Left colon (tissue), 2 donors: ENCODE results near the gene VSIG10L. TPM values are rescaled to one million over a fixed set of nuclear protein-coding genes. Genes with fewer than 3 reads are reported as not detected.
A peak's percentile ranks its signal among the peaks of the same experiment; 100 is the strongest.

Source experiments
- ATAC-seq: fragments of 200-7000 bp; cut with Tn5 transposase; one replicate; pipeline ENCODE4 v1.9.1; 2020; ENCODE audit warnings: mild to moderate bottlenecking, moderate library complexity
- DNase-seq, 2 donors: peaks; one replicate each; pipeline ENCODE4 v3.0.0-alpha.2; 2020
- intact Hi-C, 2 donors: fragments of 100-400 bp; cut with DNase I in 1 of 2; cut with micrococcal nuclease in 1 of 2; formaldehyde crosslinking; loops; one replicate each; pipeline versions ENCODE4 v1.11.2 to v1.14.0; 2022; cut with DNase I, micrococcal nuclease
- total RNA-seq, 2 donors: library from RNA; stranded (reverse); fragmentation: NEBNext Ultra II Directional; extraction: Animal tissue kit (Norgen Biotek cat#: 25700); gene quantifications; one replicate each; pipeline ENCODE4 v1.2.1, GENCODE V29; 2021
- donor health status: DM: no; HTN: no; CAD: no.
- donor health status: DM: yes; HTN: yes; CAD: no.

VSIG10L gene
- total RNA-seq, 2 donors from 2014 or later = 1.7 to 2.1 TPM

DNA sequence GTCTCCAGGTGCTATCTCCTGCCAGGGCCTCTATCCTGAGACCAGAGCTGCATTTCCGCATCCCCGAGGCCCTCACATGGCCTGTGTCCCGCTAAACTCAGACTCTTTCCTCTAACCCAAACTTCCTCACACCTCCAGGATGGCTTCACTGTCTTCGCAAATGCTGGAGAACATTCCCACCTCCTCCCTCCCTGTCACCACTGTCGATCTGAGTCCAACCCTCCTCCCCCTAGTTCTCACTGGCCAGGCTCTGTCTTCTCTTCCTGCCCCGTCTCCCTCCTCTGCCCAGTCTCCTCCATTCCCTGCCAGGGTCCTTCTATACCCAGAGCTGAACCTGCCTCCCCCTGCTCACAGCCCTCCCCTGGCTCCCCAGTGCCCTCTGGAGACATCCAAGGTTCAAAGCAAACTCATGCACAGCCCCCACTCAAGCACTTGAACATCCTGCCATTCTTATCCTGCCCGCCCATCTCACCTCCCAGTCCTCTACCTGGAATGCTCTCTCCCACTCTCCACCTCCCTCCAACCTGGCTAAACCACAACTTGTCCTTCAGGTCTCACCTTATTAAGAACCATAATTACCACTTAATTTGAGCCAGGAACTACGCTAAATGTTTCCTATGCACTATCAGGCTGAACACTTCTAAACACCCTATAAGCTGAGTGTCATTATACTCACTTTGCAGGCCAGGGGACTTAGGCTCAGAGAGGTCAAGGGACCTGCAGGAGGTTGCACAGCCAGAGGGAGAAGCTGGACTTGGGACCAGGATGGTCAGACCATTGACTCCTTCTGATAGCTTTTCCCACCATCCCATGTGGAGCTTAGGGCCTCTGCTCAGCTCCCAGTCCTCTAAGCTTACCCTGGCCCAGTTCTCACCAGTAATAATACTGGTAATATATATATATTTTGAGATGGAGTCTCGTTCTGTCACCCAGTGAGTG lies 961 bp upstream of the VSIG10L start:
- intact Hi-C loops = no loop called here
- ATAC-seq = no peak

DNA sequence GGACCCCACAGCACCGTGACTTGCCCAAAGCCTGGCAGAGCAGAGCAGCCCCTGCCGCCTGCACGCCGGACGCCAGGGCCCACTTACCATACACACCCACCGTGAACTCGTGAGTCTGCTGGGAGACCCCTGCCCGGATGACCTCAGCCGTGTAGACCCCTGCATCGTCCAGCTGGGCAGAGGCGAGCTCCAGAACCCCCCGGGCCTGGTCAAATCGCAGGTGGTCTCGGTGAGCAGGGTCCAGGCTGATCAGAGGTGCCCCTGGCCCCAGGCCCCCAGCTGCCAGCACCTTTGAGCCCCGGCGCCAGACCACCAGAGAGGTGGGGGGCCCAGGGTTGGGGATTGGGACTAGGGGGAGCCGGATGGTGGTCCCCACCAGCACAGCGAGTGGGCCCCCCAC lies 873 bp downstream of the VSIG10L start:
- intact Hi-C loops = no loop called here
- no peak for DNase-seq

More for the DNA sequence above, 961 bp upstream of the VSIG10L start:
- DNase-seq = no peak

DNA sequence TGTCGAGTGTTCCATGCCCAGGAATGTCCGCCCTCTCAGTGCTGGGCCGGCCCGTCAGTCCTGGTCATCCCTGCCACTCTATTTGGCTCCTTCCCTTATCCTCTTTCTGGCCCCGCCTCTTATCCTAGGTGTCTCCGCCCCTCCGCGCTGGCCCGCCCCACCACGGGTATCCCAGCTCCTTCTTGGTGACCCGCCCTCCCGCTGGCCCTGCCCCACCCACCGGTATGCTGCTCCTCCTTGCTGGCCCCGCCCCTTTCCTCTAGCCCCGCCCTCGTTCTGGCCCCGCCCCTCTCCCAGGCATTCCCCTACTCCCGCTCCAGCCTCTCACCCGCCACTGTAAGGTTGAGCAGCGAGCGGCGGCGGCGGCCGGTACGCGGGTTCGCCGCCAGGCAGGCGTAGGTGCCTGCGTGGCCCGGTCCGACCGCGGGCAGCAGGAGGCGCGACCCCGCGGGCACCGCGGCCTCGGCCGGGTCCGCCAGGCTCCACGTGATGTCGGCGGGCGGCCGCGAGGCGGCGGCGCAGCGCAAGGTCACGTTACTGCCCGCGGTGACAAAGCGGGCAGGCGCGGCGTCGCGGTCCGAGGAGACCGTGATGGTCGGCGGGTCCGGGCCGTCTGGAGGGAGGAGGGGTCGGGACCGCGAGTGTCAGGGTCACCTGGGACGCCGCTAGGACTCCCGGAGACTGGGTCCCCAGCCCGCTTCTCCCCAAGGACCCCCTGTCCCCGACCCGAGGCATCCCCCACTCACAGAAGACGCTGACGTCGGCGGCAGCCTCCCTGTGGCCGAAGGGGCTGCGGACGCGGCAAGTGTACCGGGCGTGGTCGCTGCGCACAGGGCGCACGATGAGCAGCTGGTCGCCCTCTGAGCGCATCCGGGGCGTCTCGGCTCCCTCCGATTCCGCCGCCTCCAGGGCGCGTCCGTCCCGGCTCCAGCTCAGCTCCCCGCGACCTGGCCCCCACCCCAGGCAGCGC lies 2.0 kb downstream of the VSIG10L start:
- DNase-seq (peak; percentile 99 to 100), ATAC-seq (peak; percentile 94)
- intact Hi-C loops = loop anchor here in 1 of 2 donors (5.0 kb wide), 1 partner anchor 107 kb away; no protein-coding TSS in a partner anchor

More for the DNA sequence above, 873 bp downstream of the VSIG10L start:
- no peak for ATAC-seq

DNA sequence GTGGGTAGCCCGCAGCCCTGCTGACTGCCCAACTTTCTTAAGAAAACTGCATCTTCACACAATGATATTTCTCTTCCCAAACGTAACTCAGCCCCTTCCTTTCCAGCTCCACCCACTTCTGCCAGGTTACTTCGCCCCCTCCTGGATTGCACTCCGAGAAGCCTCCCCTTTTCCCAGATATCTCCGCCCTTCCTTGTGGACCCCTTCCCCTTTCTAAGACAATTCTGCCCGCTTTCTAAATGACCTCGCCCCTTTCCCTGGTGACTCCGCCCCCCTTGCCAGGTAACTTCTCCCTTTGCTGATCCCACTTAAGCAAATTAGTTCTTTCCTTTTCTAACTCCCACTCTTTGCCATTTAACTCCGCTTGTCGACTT lies 2.6 kb downstream of the VSIG10L start:
- no peak for DNase-seq
- intact Hi-C loops = loop anchor here in 1 of 2 donors (5.0 kb wide), 1 partner anchor 108 kb away; no protein-coding TSS in a partner anchor
- peak; percentile 1 for ATAC-seq

DNA sequence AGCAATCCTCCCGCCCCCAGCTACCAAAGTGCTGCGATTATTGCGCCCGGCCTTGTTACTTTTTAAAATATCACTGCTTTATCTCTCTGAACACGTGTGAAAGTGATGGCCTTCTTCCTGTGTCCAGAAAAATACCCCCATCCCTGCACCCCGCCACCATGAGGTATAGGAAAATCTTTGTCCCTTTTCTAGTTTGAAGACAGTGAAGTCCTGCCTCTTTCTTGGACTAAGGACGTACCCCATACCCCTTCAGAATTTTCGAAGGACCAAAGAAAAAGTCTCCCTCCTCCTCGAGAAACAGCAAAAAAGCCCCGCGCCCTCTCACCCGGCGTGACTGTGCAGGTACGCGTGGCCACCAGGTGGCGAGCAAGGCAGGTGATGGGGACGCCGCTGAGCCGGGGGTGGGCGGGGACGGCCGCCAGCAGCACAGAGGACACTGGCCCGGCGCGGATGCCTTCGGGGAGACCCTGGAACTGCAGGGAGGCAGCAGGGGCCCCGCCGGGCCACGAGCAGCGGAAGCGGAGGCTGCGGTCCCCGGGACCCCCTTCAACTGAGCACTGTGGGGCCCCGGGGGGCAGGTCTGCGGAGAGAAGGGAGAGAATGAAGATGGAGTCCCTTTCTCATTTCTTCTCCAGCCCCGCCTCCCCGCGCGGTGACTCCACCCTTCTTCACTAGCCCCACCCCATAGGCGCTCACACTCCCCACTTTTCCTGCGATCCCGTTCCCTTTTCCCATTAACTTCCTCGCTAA lies 3.2 kb downstream of the VSIG10L start:
- ATAC-seq (peak; percentile 75), DNase-seq (peak; percentile 85 to 94)
- intact Hi-C loops = loop anchor here in 1 of 2 donors (5.0 kb wide), 1 partner anchor 109 kb away; no protein-coding TSS in a partner anchor

DNA sequence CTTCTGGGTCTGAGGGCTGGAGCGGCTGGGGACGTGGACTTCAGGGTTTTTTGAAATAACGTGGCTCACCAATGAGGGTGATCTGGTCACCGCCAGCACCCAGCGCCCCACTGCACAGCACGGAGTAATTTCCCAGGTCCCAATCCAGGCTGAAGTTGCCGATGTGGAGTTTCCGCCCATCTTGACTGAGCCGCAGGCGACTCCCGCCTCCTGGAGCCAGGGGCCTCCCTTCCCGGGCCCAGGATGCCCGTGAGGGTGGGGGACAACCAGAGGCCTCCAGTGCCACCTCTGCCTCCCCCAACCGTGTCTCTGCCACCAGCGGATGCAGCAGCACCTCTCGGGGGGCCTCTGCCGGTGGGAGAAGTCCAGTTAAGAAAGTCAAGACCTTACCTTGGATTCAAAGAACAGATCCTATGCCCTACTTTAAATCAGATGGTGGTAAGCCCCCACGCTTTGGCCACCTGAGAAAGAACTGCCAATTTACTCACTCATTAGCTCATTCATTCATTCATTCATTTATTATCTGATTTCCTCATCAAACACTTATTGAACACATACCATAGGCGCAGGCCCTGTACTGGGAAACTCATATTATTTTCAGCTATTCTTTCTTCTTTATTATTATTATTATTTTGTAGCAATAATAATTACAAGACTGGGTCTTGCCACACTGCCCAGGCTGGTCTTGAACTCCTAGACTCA lies 3.9 kb downstream of the VSIG10L start:
- no peak for ATAC-seq
- intact Hi-C loops = loop anchor here in 1 of 2 donors (5.0 kb wide), 1 partner anchor 109 kb away; no protein-coding TSS in a partner anchor
- no peak for DNase-seq

DNA sequence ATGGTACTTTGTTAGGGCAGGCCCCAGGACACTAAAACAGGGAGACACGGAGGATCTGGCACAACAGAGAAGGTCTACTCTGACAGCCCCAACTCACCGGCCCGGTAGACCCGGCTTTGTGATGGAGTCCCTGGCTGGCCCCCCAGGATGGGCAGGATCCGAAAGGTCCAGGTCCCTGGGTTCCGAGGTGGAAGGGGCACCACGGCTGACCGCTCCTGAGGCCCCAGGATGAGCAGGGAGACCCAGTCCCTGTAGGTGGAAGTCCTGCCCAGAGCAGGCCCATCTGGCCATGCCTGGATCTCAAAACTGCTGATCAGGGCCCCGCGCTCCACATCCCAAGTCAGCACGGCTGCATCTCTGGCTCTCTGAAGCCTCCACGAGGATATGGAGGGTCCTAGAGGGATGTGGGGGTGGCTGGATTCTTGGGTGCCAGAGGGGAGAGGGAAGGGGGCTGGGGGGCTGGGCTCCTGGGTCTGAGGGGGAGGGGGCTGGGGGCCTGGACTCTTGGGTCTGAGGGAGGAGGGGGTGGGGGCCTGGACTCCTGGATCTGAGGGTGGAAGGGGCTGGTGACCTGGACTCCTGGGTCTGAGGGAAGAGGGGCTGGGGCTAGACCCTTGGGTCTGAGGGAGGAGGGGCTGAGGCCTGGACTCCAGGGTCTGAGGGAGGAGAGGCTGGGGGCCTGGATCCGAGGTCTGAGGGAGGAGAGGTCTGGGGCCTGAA lies 4.6 kb downstream of the VSIG10L start:
- DNase-seq (no peak), ATAC-seq (no peak)
- intact Hi-C loops = loop anchor here in 1 of 2 donors (5.0 kb wide), 1 partner anchor 110 kb away; no protein-coding TSS in a partner anchor

DNA sequence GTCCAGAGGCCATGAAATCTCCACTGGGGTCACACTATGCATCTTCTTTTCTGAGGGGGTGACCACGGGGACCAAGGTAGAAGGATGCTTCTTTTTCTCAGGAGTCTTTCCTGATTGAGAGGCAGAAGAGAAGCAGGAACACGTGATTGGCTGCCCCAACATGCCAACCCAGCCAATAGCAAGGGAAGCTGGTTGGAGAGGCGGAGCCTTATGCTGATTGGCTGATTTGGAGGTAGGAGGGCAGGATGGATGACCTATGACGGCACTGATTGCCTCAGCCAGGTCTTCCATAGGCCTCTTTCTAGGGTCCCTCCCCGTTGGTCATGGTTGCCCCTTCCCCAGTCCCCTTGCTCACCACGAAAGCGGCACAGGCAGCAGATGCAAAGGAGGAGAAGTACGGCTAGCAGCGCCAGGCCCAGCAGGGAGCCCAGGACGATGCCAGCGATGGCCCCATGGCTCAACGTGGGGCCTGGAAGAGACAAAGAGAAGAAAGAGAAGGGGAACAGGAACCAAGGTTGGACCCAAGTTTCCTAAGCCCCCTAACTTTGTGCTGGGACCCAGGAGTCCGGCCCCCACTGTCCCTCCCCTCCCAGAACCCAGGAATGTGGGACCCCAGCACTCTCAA lies 8.0 kb downstream of the VSIG10L start:
- no peak for ATAC-seq
- no peak for DNase-seq
- intact Hi-C loops = no loop called here

DNA sequence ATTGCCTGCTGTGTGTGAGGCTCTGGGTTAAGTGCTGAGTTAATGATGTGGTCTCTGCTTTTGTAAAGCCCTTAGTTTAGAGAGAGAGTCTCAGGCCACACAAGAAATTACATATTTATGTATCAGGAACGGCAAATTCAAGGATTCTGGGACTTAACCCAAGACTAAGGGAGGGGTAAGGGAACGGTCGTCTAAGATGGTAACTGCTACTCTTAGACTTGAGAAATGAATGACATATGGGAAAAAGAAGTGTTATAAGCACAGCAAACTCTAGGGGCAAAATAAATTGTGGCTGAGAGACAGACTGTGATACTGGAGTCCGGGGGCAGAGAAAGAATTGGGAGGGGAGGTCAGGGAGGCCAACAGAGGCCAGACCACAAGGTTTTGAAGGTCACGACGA lies 10.2 kb downstream of the VSIG10L start:
- DNase-seq (no peak), ATAC-seq (no peak)
- intact Hi-C loops = no loop called here

DNA sequence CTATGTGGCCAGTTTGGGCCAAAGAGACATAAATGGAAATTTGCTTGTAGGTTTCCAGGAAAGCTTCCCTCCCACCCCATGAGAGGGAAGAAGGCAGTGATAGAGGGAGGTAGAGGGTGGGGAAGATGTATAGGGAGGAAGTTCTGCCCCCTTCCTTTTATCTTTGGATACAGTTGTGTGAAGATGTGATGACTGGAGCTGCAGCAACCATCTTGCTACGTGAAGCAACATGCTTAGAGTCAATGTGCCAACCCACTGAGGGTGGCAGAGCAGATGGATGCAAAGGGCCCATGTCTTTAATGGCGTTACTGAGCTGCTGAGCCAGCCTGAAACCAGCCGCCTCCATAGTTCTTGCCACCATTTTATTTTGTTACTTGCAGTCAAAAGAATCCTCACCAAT lies 10.7 kb downstream of the VSIG10L start:
- ATAC-seq (no peak), DNase-seq (no peak)
- intact Hi-C loops = no loop called here

DNA sequence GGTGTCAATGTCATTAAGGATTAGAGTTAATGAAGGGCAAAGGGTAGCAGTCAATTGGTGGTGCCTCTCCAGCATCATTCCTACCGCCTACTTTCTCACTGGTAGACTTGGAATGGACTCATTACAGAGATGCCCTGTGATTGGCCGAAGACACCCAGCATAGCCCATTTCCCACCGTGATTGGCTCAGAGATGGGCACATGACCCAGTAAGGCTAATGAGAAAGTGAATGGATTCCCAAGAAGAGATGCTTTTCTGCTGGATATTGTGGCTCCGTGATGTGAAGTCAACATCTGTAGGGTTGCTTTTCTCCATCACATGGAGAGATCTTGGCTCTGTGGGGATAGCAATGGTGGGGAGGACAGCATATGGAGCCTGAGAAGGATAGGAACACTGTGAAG lies 11.6 kb downstream of the VSIG10L start:
- ATAC-seq = no peak
- intact Hi-C loops = no loop called here

DNA sequence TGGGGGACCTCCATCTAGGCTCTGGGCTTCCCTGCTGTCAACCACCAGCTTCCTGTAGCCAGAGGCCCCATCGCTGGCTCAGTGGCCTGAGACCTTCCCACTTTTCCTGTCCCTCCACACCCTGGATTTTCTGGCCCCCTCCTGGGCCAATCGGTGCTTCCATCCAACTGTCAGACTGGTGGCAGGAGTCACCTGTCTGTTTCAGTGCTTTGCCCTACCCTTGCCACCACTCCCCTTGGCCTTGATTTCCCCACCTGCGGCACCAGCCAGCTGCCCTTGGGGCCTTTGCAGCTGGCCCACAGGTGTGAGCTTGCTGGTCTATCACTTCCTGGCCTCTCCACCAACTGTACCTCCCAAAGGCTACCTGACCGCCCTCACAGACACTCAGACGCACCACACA lies 12.5 kb downstream of the VSIG10L start:
- ATAC-seq = no peak
- DNase-seq = no peak
- intact Hi-C loops = loop anchor here in 1 of 2 donors (10.0 kb wide), 1 partner anchor 85 kb away; the partner anchor contains the start of gene SIGLEC10

More for the DNA sequence above, 11.6 kb downstream of the VSIG10L start:
- no peak for DNase-seq

DNA sequence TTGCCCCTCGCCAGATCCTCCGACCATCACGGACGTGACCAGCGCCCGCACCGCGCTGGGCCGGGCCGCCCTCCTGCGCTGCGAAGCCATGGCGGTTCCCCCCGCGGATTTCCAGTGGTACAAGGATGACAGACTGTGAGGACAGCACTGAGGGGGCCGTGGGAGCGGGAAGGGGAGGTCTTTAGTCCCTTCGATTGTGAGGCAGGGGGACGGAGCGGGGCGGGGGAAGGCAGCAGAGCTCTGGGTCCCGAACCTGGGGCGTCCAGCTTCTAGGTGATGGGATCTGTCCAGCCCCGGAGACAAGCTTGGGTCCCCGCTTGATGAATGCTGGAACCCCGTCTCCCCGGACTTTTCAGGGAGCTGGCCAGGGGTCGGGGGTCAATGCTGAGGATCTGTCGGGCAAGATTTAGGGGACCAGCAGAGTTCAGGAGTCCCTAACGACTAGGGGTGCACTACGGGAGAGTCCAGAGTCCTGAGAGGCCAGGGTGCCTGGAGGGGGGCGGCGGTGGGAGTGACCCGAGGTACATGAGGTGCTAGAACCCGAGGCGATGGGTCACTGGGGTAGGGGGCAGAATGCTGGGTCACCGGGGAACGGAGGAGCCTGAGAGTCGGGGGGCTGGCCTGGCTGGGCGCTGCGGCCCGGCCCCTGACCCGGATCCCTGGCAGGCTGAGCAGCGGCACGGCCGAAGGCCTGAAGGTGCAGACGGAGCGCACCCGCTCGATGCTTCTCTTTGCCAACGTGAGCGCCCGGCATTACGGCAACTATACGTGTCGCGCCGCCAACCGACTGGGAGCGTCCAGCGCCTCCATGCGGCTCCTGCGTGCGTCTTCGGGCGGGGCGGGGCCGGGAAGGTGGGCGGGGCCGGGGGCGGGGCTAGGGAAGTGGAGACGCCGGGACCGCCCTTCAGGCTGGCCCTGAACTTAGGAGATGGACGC lies 14.6 kb downstream of the VSIG10L start:
- DNase-seq (peak in 1 of 2 donors; percentile 55), ATAC-seq (peak; percentile 86)
- intact Hi-C loops = loop anchor here in 1 of 2 donors (10.0 kb wide), 1 partner anchor 87 kb away; the partner anchor contains the start of gene SIGLEC10

DNA sequence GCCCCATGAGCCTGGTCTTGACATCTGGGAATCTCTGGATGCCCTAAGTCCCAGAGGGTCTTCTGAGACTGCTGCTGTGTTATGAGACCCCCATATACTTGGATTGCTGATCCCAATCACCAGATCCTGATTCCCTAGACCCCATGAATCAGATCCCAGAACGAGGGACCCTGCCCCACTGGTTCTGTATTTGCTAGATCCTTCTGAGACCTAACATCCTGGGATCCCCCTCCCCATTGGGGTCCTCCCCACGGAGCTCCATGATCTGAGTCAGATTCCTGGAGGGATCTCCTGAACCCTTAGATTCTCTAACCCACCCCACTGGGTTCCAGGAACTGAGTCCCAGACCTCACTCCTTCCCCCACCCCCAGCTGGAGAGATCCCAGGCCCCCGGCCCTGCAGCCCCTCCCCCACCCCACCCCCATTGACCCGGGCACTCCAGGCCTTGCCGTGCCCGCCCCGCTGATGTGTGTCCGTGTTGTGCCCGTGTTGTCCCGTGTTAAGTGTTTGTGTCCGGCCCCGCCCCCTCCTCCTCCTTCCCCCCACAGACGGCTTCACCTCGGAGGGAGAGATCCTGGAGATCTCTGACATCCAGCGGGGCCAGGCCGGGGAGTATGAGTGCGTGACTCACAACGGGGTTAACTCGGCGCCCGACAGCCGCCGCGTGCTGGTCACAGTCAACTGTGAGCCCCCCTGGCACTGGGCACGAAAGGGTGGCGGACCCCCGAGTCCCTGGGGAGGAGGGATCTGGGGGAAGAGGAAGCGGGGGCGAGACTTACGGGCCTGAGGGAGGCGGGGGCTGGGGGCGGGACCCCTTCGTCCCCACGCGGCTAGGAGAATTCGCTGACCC lies 15.5 kb downstream of the VSIG10L start:
- no peak for DNase-seq
- intact Hi-C loops = loop anchor here in 1 of 2 donors (10.0 kb wide), 1 partner anchor 88 kb away; the partner anchor contains the start of gene SIGLEC10
- no peak for ATAC-seq
